ENCODE data around the gene BLTP3A. TPM values are rescaled to one million over a fixed set of nuclear protein-coding genes. Genes with fewer than 3 reads are reported as not detected.
"Not testable (repeated sequence)": the region's sequence is repeated elsewhere in the genome, so short reads cannot be mapped to it uniquely, and the experiment has no call there.

The BLTP3A gene
- total RNA-seq, 1 donor from 2014 or later: 8.1 TPM

DNA sequence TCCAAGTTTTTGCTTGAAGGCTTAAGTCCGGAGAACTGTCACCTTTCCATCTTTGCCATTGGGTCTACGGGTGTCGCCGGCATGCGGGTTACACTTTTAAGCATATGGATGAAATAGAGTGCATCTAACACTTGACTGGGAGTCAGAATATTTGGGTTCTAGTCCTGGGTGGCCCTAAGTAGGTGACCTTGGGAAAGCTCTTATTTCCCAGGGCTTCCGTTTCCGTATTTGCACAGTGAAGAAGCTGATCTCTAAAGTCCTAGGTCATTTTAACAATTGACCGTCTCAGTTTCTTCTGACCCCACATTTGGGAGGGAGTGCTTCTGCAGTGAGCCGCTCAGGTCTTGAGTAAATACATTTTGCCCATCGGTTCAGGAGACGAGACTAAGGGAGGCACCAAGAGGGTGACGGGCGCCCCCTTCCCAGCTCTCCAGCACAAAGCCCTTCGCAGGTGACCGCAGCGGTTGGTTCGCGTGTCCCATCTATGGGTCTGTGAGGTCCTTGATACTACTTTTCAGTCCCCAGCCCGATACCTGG, 651 bp upstream of the BLTP3A start:
- no peak for DNase-seq

DNA sequence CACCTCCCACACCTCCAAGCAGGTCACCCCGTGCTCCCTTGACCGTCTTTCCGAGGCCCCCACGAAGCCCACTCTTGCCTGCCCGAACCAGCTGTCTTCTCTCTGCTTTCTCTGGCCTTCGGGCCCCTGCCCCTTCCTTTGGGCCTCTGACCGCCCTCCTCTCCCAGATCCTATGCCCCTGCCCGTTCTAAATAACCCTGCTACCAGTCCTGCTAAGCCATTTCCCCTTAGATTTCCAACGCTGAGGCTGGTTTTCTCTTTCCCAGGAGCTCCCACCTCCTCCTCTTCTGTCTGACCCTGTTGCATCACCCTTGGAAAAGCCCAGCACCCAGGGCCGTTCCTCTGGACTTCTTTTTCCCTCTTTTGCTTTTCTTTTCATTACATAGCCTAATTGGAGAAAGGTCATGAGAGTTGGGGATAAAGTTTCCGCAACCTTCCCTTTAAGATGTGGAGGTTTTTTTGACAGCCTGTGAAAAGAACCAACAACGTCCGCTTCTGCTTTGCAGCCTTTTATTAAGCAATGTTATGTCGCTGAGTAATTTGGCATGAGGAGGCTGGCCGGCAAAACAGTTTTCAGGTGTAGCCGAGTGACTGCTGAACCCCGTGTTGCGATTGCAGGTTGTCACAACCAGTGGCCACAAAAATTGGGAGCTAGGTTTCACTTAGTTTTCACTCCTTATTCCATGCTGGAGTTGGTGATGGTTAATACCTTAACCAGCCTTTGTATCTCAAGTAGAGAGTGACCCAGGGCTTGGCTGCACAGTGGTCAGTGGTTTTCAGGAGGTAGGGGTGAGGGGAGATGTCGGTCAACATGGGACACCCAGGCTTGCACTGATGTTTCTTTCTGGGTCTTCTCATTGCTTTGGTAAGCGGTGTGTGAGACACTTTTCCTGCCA, 970 bp downstream of the BLTP3A start:
- no peak for DNase-seq

- no peak for DNase-seq
Measured at GRCh38 chr6:34793877-34794276, 2.0 kb downstream of the BLTP3A start.

DNA sequence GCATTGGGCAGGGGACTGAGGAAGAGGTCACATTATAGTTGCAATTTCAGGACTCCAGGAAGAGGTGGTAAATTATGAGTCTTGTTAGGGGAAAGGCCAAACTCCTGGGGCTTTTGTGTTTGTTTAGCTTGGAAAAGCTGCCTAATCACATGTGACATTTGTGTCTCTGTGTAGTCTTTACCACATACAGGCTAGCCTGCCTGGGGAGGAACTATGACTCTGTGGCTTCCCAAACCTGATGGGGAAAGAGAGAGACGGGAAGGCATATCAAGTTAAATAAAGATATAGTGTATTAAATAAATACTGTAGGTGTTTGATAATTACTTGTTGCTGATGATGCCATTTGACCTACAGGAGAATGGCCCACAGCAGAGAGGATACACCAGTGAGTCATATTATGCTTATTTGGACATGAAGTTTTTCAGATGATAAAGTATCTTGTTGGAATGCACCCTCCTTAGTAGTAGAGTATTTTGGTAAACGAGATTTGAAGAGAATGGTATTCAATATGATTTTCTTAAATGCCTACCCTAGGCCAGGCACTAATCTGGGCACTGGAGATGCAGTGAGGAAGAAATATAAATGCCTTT, 4.0 kb downstream of the BLTP3A start:
- no peak for DNase-seq

DNA sequence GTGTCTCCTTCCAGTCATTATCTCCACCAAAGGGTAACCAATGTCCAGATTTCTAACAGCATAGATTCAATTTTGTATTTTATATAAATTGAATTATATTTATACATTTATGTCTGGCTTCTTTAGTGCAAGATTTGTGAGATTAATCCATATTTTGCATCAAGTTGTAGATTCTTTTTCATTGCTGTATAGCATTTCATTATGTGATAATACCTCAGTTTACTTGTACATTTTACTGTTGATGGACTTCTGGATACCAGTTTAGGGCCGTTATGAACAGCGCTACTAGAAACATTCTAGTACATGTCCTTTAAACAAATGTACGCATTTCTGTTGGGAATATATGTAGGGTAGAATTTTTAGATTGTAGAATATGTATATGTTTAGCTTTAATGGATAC, 6.2 kb downstream of the BLTP3A start:
- DNase-seq: no peak

GRCh38 chr6:34799547-34799946, 7.7 kb downstream of the BLTP3A start:
- DNase-seq: no peak

- no peak for DNase-seq
Measured at GRCh38 chr6:34804543-34804942, 12.7 kb downstream of the BLTP3A start.

DNA sequence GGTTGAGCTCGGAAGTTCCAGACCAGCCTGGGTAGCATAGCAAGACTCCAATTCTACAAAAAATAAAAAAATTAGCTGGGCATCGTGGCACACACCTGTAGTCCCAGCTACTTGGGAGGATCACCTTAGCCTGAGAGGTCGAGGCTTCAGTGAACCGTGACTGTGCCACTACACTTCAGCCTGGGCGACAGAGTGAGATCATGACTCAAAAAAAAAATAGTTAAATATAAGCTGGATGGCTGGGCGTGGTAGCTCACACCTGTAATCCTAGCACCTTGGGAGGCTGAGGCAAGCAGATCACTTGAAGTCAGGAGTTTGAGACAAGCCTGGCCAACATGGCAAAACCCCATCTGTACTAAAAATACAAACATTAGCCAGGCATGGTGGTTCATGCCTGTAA, 13.2 kb downstream of the BLTP3A start:
- DNase-seq: not testable (repeated sequence)

DNA sequence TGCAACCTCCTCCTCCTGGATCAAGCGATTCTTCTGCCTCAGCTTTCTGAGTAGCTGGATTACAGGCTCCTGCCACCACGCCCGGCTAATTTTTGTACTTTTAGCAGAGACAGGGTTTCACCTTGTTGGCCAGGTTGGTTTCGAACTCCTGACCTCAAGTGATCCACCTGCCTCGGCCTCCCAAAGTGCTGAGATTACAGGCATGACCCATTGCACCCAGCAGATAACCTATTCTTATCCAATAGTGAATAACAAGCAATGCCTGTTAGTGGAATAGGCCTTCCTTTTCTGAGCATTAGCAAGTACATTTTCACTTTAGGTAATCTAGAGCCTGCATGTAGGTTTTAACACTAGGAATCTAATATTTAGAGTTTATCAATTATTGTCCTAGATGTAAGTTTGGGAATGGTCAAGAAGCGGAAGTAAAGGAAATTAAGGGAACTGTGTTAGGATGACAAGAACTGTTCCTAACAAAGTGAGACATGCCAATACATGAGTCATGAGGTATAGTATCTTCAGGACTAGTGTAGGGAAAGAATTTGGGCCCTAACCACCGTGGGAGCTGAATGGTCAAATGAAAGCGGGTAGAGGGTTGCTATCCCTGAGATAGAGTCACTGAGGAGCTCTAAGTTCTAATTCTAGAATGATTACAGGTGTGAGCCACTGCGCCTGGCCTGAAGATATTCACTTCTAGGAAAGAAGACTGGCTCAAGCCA, 15.0 kb downstream of the BLTP3A start:
- no peak for DNase-seq

- DNase-seq: not testable (repeated sequence)
Measured at GRCh38 chr6:34808473-34808872, 16.6 kb downstream of the BLTP3A start.

- DNase-seq: not testable (repeated sequence)
Measured at GRCh38 chr6:34809419-34809818, 17.5 kb downstream of the BLTP3A start.

GRCh38 chr6:34810017-34810882, 18.4 kb downstream of the BLTP3A start:
- no peak for DNase-seq

- DNase-seq: no peak
Measured at GRCh38 chr6:34810936-34811632, 19.2 kb downstream of the BLTP3A start.

- DNase-seq: no peak
Measured at GRCh38 chr6:34813028-34813713, 21.3 kb downstream of the BLTP3A start.

- DNase-seq: no peak
Measured at GRCh38 chr6:34816635-34817301, 24.9 kb downstream of the BLTP3A start.

GRCh38 chr6:34817446-34817845, 25.6 kb downstream of the BLTP3A start:
- no peak for DNase-seq

- not testable (repeated sequence) for DNase-seq
Measured at GRCh38 chr6:34818872-34819570, 27.1 kb downstream of the BLTP3A start.

- DNase-seq: no peak
Measured at GRCh38 chr6:34819571-34820480, 27.9 kb downstream of the BLTP3A start.

All from skin of body (tissue), 2 donors.